GM21723 (cell line): ENCODE data around the gene BLMH.
A peak's percentile ranks its signal among the peaks of the same experiment; 100 is the strongest.

ENCODE experiments used
- ATAC-seq: cut with Tn5 transposase; IDR thresholded peaks from one replicate; pipeline ENCODE4 v1.9.1; 2021; ENCODE audit warnings: mild to moderate bottlenecking, moderate library complexity; ENCODE audit not compliant: unreplicated experiment

Gene BLMH

GRCh38 chr17:30291543-30292285, at the start of gene BLMH:
Gene BLMH, minus strand, starts transcription at chr17:30291944. Its CDS starts 125 bp downstream, at chr17:30291819.
- ATAC-seq = peak; percentile 74

GRCh38 chr17:30340801-30341356, 49.1 kb upstream of the BLMH start:
- no peak for ATAC-seq

GRCh38 chr17:30339086-30339485, 47.3 kb upstream of the BLMH start:
- ATAC-seq = no peak

- ATAC-seq = no peak
These were observed 45.8 kb upstream of the BLMH start for GRCh38 chr17:30337393-30337999.

GRCh38 chr17:30336369-30337171, 44.8 kb upstream of the BLMH start:
- ATAC-seq = no peak

- ATAC-seq = no peak
These were observed 42.7 kb upstream of the BLMH start for GRCh38 chr17:30334421-30334820.

GRCh38 chr17:30333503-30334360, 42.0 kb upstream of the BLMH start, which contains the start of gene TMIGD1:
Gene TMIGD1, minus strand, starts transcription at chr17:30334057. Its CDS starts 1,924 bp downstream, at chr17:30332133.
- ATAC-seq = no peak

GRCh38 chr17:30332057-30332542, 40.4 kb upstream of the BLMH start:
- ATAC-seq = peak; percentile 69

- ATAC-seq = no peak
These were observed 35.1 kb upstream of the BLMH start for GRCh38 chr17:30326809-30327208.

GRCh38 chr17:30324723-30325122, 33.0 kb upstream of the BLMH start:
- ATAC-seq = no peak

- no peak for ATAC-seq
These were observed 32.2 kb upstream of the BLMH start for GRCh38 chr17:30323895-30324319.

- no peak for ATAC-seq
These were observed 31.6 kb upstream of the BLMH start for GRCh38 chr17:30323262-30323894.

GRCh38 chr17:30321314-30321713, 29.6 kb upstream of the BLMH start:
- ATAC-seq = no peak

- no peak for ATAC-seq
These were observed 26.4 kb upstream of the BLMH start for GRCh38 chr17:30318155-30318554.

GRCh38 chr17:30316736-30317135, 25.0 kb upstream of the BLMH start:
- ATAC-seq = no peak

- no peak for ATAC-seq
These were observed 23.4 kb upstream of the BLMH start for GRCh38 chr17:30315106-30315505.

- ATAC-seq = no peak
These were observed 22.7 kb upstream of the BLMH start for GRCh38 chr17:30314474-30314873.

GRCh38 chr17:30312226-30312625, 20.5 kb upstream of the BLMH start:
- no peak for ATAC-seq

- no peak for ATAC-seq
These were observed 18.8 kb upstream of the BLMH start for GRCh38 chr17:30310562-30310961.

GRCh38 chr17:30309591-30309990, 17.8 kb upstream of the BLMH start:
- ATAC-seq = no peak
